HL-60/S4 treated with phorbol 12-myristate 13-acetate at 8.2 ng/mL for 4 days and 3 days (cell line): ENCODE data around the gene ITFG1.
"Not testable (repeated sequence)": the region's sequence is repeated elsewhere in the genome, so short reads cannot be mapped to it uniquely, and the experiment has no call there.

Experiments used
- in situ Hi-C: fragments of 300-500 bp; cut with MboI; formaldehyde crosslinking; loops from 2 replicates; pipeline ENCODE4 v1.15.0; 2022; ENCODE audit warnings: low sequenced_read_pairs

Gene ITFG1

DNA sequence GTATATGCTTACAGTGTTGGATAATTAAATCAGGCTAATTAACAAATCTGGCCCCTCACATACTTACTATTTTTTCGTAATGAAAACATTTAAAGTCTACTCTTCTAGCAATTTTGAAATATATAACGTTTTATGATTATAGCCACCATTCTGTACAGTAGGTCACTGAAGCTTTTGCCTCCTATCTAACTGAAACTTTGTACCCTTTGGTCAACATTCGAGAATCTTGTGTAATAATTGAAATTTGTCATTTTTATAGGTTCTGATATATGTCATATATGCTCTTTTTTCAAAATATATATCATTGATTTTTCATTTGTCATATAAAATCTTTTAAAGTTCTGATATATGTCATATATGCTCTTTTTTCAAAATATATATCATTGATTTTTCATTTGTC is 12.9 kb upstream of the ITFG1 start:
- in situ Hi-C loops: no loop called here

DNA sequence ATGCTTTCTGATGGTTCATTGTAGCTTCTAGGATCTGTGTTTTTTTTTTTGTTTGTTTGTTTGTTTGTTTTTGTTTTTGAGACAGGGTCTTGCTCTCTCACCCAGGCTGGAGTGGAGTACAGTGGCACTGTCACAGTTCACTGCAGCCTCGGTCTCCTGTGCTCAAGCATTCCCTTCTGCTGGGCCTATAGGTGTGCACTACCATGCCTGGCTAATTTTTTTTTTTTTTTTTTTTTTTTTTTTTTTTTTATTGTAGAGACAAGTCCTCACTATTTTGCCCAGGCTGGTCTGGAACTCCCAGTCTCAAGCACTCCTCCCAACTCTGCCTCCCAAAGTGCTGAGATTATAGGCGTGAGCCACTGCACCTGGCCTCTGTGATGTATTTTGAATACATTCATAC is 12.1 kb upstream of the ITFG1 start:
- in situ Hi-C loops: not testable (repeated sequence)

DNA sequence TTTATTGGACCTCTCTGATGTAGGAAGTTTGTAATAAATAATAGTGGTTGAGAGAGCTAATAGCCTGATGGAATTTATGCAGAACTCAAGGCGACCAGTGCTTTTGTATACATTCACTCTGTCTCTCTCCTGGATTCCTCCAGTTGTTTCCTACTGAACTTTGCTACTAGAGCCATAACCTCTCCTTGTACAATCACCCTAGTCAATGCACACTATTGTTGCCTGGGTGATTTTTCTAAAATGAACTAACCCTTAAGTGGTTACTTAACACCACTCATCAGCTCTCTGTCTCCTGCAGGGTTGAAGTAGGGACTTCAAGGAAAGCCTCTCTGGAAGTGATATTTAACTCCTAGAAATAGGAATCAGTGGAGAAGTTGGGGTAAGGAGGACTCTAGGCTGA is 9.9 kb upstream of the ITFG1 start:
- in situ Hi-C loops: no loop called here

DNA sequence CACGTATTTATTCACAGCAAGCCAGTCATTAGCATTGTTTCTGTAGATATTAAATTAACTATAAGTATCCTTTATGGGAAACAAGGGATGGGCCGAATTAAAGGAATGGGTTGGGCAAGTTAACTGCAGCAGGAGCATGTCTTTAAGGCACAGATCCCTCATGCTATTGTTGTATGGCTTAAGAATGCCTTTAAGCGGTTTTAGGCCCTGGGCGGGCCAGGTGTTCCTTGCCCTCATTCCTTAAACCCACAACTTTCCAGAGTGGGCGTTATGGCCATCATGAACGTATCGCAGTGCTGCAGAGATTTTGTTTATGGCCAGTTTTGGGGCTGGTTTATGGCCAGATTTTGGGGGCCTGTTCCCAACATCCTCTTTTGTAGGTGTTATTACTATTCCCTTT is 9.3 kb upstream of the ITFG1 start:
- in situ Hi-C loops: no loop called here

DNA sequence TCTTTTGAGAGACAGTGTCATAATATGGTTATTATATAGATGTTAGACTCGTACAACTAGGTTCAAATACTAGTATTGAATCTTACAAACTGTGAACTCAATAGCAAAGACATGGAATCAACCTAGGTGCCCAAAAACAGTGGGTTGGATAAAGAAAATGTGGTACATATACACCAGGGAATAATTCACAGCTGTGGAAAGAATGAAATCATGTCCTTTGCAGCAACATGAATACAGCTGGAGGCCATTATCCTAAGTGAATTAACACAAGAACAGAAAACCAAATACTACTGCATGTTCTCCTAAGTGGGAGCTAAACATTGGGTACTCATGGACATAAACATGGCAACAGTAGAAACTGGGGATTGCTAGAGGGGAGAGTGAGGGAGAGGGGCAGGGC is 8.4 kb upstream of the ITFG1 start:
- in situ Hi-C loops: no loop called here

DNA sequence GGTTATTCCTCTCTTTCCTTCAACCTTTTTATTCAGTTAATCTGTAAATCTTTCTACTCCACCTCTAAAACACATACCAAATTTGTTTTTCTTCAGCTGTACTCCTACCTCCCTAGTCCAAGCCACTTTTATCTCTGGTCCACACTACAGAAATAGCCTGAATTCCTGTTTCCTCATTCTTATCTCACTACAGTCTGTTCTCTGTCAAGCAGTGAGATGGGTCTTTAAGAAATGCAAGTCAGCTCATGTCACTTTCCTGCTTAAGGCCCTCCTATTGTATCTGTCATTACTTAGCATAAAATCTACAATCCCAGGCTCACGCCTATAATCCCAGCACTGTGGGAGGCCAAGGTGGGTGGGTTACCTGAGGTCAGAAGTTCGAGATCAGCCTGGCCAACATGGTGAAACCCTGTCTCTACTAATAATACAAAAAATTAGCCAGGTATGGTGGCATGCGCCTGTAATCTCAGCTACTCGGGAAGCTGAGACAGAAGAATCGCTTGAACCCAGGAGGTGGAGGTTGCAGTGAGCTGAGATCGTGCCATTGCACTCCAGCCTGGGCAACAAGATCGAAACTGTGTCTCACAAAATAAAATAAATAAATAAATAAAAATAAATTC is 7.3 kb upstream of the ITFG1 start:
- in situ Hi-C loops: not testable (repeated sequence)

DNA sequence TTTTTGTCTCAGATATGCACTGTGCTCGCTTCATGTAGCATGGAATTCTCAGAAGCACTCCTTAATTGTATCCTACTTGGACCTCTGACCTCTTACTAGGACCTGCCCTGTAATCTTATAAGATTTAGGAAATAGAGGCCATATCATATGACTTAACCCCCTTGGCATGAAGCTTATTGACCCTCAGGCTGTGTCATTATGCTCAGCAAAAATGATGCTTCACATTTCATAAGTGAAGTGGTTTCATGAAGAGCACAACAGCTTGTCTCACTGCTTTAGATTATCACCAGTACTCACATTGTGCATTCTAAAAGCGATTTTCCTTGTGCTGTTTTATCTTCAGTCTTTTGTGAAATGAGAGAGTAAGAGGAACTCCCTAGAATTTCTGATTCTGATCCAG is 6.6 kb upstream of the ITFG1 start:
- in situ Hi-C loops: no loop called here

DNA sequence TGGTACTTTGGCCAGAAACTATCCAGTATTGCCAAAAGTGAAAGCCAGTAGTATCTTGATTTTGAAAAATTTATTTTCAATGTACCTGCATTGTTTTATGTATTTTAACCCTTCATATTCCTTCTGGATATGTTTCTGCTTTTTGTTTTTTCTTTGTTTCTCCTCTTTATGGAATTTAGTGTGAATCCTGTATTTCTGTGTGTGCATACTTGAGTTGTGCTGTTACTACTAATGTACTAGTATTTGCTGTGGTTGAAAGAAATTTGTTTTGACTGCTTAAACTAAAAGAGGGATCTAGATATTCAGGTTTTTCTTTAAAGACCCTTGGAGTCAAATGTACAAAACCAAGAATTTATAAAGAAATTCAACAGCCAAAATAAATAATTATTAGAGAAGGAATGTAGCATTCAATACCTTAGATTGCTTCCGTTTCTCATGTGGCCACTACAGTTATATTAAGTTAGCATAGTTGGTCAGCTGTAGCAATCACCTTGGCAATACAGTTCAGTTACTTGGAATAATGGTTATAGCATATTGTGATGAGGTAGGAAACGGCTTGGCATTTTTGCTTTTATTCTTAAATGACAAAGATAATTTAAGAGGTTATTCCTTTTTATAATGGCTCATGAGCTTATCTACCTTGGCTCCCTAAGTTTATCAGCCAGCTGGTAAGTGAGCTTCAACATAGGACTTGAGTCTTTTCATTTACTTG is 5.2 kb upstream of the ITFG1 start:
- in situ Hi-C loops: no loop called here

DNA sequence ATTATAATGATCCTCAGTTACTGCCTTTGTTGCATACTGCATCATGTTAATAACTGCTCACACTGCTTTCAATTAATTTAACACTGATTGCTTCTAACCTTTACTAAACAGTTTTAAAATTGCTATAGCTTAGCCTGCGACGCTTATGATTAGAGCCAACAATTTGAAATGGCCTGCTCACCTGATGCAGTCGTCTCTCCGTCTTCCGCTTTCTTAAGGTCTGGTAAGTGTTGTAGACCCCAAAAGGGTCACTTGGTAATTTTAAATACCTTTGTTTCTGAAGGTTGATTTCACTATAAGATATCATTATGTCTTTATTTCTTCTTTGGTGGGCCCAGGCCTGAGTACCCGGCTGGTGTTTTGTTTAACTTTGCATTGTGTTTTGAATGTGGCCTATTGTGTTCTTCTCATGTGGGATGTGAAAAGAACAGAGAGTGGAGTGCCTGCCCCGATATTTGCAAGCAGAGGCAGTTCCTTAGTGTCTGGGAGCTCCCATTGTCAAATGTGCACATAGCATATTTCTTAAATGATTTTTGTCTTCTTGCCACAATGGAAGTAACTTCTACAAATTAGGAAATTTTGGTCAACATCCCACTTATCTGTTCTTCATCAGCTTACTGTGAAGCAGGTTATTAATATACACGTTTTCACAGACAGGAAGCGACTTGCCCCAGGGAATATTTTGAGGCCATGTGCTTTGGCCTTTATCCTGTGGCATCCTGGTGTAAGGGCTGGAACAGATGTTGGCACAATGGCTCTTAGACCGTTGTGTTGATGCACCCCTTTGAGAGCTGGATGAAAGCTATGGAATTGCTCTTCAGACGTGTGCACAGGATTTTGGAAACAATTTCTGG is 3.1 kb upstream of the ITFG1 start:
- in situ Hi-C loops: no loop called here

DNA sequence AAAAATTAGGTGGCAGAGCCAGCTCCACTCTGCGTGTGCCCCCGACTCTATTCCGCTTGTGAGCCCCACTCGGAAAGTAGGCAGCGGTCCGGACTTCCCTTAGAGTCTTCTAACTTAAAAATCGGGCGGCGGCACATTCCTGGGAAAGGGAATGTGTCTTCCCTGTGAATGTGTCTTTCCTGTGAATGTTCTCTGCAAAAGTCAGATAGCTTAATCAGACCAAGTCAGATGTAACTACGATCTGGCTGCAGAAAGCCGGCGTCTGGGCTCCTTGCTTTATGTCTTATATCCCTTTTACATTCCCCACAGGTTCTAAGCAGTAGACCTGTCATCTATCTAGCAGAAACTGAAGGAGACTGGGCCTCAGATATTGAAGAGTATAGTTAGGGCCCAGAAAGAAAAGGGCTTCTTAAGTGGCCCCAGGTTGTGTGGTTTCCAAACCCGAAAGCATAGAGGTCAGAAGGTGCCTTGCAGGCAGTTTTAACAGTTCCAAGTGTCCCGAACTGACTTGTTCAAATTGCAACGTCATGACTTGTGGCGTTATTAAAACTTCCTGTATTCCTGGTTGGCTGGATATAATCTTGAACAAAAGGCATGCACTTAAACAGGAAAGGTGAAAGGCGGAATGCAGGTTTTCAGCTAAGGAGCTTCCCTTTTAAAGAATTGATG is 869 bp upstream of the ITFG1 start:
- in situ Hi-C loops: no loop called here

DNA sequence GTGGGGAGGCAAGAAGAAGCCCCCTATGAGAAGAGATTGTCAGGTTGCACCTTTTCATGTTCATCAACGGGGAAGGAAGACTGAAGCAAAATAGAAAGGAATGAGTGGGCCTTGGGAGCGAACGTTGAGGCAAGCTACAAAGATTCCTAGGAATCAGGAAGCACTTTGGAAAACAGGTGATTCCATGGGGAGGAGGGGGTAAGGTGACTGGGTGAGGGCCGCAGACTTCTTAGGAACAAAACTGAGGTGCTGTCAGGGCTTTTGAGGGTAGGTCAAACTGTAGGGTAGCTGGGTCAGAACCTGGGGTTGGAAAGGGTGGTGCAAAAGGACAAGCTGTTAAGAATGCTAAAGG is 528 bp downstream of the ITFG1 start:
- in situ Hi-C loops: no loop called here

DNA sequence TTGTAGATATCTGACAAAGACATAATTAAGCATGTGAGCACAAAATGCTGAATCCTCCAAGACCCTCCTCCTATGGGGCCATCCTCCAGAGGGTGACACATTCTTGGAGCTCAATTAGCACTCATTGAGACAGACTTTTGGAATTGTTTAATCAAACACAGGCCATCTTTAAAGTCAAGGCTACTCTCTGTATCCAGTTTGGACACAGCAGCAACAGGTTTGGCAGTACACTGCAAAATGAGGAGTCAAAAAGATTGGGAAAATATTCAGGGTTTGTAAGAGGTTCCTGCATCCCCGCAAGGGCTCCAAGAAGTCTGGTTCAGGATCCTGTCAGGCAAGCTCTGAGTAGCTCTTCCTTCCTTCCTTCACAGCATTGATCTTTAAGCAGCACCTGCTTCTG is 1.3 kb downstream of the ITFG1 start:
- in situ Hi-C loops: no loop called here

DNA sequence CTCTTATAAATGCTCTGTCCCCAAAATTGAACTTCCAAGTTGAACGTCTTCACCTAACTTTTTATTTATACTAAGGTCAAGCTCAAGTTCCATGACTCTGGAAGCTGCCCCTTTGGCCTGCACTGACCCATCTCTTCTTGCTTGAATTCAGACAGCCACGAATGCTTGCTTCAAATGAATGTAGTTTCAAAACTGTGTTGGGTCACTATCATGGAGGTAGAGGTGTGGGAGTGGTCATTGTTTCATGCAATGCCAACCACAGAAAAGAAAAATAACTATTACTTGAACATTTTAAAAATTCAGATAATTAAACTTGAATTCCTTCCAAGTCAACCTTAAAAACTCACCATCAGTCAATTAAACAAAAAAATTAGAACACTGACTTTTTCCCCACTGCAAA is 2.5 kb downstream of the ITFG1 start:
- in situ Hi-C loops: no loop called here

DNA sequence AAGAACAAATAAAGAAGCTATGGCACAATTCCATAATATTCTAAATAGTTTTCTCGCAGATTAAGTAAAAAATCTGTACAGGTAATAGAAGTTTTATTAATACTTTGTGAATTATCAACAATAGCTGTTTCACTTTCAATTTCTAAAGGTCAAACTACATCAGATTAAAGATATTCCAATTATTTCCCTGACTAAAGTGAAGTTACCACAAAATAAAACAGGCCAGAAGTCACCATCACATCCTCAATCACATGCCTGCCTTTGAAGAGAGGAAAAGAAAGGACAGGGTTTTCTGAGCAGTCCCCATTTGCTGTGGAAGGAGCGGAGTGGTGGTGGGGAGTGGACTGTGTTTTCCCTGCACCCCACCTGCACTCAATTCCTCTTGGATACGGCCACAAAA is 11.1 kb downstream of the ITFG1 start:
- in situ Hi-C loops: no loop called here

DNA sequence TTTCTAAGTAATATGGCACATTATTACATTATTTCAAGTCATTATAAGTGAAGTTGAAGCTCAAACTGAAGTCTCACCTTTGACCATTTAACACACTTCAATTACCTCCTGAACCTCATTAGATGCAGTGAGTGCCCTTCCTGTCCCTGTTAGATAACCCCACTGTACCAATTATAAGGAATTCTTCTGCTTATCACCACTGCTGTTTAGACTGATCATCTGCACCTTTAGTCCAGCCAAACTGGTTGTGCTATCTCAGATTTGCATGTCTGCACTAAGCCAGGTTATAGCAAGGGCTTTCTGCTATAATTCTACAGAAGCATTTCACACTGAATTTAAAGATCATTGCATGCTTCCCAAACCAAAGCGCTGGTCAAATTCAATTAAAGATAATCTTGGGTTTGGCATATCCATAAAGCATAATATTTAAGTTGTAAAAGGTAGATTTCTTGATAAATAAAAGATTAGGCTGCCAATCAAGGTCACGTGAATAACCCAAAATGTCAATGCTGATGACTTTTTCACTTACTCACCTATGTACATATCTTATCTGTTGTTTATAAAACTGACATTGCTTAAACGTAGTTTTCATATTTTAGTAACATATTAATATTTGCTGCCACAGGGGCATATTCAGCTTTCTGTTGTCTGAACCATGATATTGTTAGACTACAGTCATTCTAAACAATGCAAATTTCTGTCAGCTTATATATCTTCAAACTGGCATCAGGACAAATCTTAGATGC is 11.9 kb downstream of the ITFG1 start:
- in situ Hi-C loops: no loop called here

DNA sequence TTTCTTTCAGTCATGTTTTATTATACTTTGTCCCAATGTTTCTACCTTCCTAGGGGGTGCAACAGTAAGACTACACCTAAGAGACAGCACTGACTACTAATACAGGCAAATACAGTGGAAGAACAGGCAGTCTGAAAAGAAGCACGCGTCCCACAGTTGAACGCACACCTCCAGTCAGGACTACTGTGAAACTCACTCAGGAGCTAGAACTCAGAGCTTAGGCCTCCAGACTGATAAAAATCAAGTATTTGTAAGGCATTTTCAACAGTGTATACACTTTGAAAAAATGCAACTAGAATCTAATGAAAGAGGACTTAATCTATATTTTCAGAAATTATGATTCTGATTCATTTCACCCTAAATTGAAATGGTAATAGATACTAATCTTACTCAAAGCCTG is 14.4 kb downstream of the ITFG1 start:
- in situ Hi-C loops: no loop called here

DNA sequence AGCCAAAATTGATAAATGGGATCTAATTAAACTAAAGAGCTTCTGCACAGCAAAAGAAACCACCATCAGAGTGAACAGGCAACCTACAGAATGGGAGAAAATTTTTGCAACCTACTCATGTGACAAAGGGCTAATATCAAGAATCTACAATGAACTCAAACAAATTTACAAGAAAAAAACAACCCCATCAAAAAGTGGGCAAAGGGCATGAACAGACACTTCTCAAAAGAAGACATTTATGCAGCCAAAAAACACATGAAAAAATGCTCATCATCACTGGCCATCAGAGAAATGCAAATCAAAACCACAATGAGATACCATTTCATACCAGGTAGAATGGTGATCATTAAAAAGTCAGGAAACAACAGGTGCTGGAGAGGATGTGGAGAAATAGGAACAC is 18.0 kb downstream of the ITFG1 start:
- in situ Hi-C loops: not testable (repeated sequence)

DNA sequence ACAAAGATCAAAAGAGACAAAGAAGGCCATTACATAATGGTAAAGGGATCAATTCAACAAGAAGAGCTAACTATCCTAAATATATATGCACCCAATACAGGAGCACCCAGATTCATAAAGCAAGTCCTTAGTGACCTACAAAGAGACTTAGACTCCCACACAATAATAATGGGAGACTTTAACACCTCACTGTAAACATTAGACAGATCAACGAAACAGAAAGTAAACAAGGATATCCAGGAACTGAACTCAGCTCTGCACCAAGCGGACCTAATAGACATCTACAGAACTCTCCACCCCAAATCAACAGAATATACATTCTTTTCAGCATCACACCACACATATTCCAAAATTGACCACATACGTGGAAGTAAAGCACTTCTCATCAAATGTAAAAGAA is 20.8 kb downstream of the ITFG1 start:
- in situ Hi-C loops: not testable (repeated sequence)

DNA sequence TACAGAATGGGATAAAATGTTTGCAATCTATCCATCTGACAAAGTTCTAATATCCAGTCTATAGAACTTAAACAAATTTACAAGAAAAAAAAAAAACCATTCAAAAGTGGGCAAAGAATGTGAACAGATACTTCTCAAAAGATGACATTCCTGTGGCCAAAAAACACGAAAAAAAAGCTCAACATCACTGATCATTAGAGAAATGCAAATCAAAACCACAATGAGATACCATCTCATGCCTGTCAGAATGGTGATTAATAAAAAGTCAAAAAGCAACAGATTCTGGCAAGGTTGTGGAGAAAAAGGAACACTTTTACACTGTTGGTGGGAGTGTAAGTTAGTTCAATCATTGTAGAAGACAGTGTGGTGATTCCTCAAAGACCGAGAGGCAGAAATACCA is 26.6 kb downstream of the ITFG1 start:
- in situ Hi-C loops: not testable (repeated sequence)

DNA sequence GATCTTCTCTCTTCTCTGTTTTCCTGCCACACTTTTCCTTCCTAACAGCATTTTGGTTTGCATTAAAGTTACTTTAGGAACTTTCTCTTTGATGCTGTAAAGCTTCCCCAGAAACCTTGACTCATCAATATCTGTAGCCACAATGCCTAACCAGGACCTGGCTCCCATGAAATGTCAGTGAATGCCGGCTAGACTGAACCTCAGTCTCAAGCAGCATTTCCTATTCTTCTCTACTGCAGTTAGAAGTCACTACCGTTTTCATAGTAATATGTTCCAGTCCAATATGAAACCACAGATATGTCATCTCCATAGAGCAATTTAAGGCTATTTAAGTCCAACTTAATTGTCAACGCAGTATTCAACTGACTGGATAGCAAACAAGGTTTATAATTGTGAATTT is 28.9 kb downstream of the ITFG1 start:
- in situ Hi-C loops: no loop called here

DNA sequence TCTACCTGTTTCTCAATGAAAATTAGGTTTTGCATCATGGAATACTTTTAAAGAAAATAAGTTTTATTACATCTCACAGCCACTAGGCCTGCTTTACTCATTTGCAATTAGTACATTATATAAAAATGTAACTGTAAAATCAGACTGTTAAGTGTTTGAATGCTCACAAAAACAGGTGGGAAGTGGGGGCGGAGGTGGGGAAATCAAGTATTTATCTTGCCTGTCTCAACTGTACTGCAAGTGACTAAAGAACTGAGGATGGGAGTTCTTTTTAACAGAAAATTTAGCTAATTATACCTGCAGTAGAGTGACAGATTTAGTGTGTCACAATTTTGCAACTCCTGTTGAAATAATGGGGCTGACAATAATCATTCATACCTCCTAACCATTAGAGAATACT is 34.1 kb downstream of the ITFG1 start:
- in situ Hi-C loops: no loop called here
